ENCODE measurements around the gene GNB5.
A peak's percentile ranks its signal among the peaks of the same experiment; 100 is the strongest.
"Not testable (repeated sequence)": the region's sequence is repeated elsewhere in the genome, so short reads cannot be mapped to it uniquely, and the experiment has no call there.

The GNB5 gene

GRCh38 chr15:52186651-52187486 is 4.3 kb downstream of the GNB5 start:
- H3K27ac Mint-ChIP-seq: no peak overlapping the region
- no peaks in the 10 kb centered on the region for H3K27me3 Mint-ChIP-seq
- no peak for DNase-seq
- ATAC-seq: no peak
- H3K4me1 Mint-ChIP-seq: no peaks in the 10 kb centered on the region
- no peaks in the 10 kb centered on the region for H3K9me3 Mint-ChIP-seq
- no peak overlapping the region for H3K4me3 Mint-ChIP-seq
- H3K36me3 Mint-ChIP-seq (ENCODE audit: low read depth): no peaks in the 10 kb centered on the region

DNA sequence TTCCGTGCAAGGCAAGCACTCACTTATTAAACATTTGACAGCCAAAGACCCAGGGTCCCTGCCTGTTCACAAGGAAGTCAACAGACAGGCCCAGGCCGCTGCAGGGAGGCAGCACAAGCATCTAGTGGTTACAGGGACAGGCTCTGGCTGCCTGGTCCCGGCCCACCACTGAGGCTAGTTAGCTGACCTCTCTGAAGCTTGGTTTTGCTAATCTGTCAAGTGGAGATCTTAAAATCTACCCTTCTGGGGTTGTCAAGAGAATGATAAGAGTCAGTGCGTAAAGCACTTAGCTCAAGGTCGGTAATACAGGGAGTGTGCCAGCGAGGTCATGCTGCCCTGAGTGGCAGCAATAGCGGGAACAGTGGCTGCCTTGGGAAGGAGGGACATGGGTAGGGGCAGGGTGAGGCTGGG is 6.0 kb downstream of the GNB5 start:
- no peak for ATAC-seq
- H3K27ac Mint-ChIP-seq: no peak overlapping the region

GRCh38 chr15:52184721-52185120 is 6.5 kb downstream of the GNB5 start:
- no peaks in the 10 kb centered on the region for H3K27me3 Mint-ChIP-seq
- H3K9me3 Mint-ChIP-seq: no peaks in the 10 kb centered on the region
- peaks cover 11% of the 10 kb centered on the region for H3K4me1 Mint-ChIP-seq
- H3K36me3 Mint-ChIP-seq (ENCODE audit: low read depth): no peaks in the 10 kb centered on the region
- no peak overlapping the region for H3K4me3 Mint-ChIP-seq
- DNase-seq: no peak
- ATAC-seq: no peak
- H3K27ac Mint-ChIP-seq: no peak overlapping the region

More for the DNA sequence above, 6.0 kb downstream of the GNB5 start:
- peaks cover 10% of the 10 kb centered on the region for H3K4me1 Mint-ChIP-seq
- H3K36me3 Mint-ChIP-seq (ENCODE audit: low read depth): no peaks in the 10 kb centered on the region
- H3K9me3 Mint-ChIP-seq: no peaks in the 10 kb centered on the region
- H3K4me3 Mint-ChIP-seq: no peak overlapping the region
- H3K27me3 Mint-ChIP-seq: no peaks in the 10 kb centered on the region
- DNase-seq: no peak

- Mint-ChIP-seq H3K9me3 (no peaks in the 10 kb centered on the region), H3K4me1 (peaks cover 13% of the 10 kb centered on the region), H3K27me3 (no peaks in the 10 kb centered on the region), H3K36me3 (ENCODE audit: low read depth) (no peaks in the 10 kb centered on the region), H3K27ac (no peak overlapping the region), H3K4me3 (no peak overlapping the region)
- ATAC-seq (no peak), DNase-seq (peak; percentile 22)
Observed at GRCh38 chr15:52183562-52184173, 7.5 kb downstream of the GNB5 start.

- ATAC-seq (no peak), DNase-seq (no peak)
- no peaks in the 10 kb centered on the region for H3K9me3 Mint-ChIP-seq
- H3K27me3 Mint-ChIP-seq: no peaks in the 10 kb centered on the region
- no peaks in the 10 kb centered on the region for H3K36me3 Mint-ChIP-seq (ENCODE audit: low read depth)
- H3K4me1 Mint-ChIP-seq: peaks cover 19% of the 10 kb centered on the region
- no peak overlapping the region for H3K4me3 Mint-ChIP-seq
- H3K27ac Mint-ChIP-seq: no peak overlapping the region
Observed at GRCh38 chr15:52181938-52182780, 9.0 kb downstream of the GNB5 start.

- Mint-ChIP-seq H3K27me3 (no peaks in the 10 kb centered on the region), H3K36me3 (ENCODE audit: low read depth) (no peaks in the 10 kb centered on the region), H3K9me3 (no peaks in the 10 kb centered on the region), H3K4me3 (peak overlapping the region; percentile 80), H3K4me1 (peaks cover 19% of the 10 kb centered on the region), H3K27ac (no peak overlapping the region)
- no peak for DNase-seq
- no peak for ATAC-seq
Observed at GRCh38 chr15:52180851-52181450, 10.2 kb downstream of the GNB5 start.

GRCh38 chr15:52180196-52180835 is 10.9 kb downstream of the GNB5 start:
- no peaks in the 10 kb centered on the region for H3K9me3 Mint-ChIP-seq
- peak; percentile 11 for ATAC-seq
- DNase-seq: no peak
- no peaks in the 10 kb centered on the region for H3K36me3 Mint-ChIP-seq (ENCODE audit: low read depth)
- H3K27me3 Mint-ChIP-seq: no peaks in the 10 kb centered on the region
- peaks cover 19% of the 10 kb centered on the region for H3K4me1 Mint-ChIP-seq
- H3K4me3 Mint-ChIP-seq: peak overlapping the region; percentile 80
- peak overlapping the region; percentile 88 for H3K27ac Mint-ChIP-seq

- ATAC-seq: peak; percentile 91
- peak overlapping the region; percentile 82 for H3K4me3 Mint-ChIP-seq
- H3K4me1 Mint-ChIP-seq: peaks cover 19% of the 10 kb centered on the region
- DNase-seq: peak; percentile 86
- no peaks in the 10 kb centered on the region for H3K27me3 Mint-ChIP-seq
- no peaks in the 10 kb centered on the region for H3K9me3 Mint-ChIP-seq
- H3K36me3 Mint-ChIP-seq (ENCODE audit: low read depth): no peaks in the 10 kb centered on the region
- peak overlapping the region; percentile 88 for H3K27ac Mint-ChIP-seq
Observed at GRCh38 chr15:52179278-52180195, 11.7 kb downstream of the GNB5 start.

- peak overlapping the region; percentile 82 for H3K4me3 Mint-ChIP-seq
- no peaks in the 10 kb centered on the region for H3K36me3 Mint-ChIP-seq (ENCODE audit: low read depth)
- no peaks in the 10 kb centered on the region for H3K27me3 Mint-ChIP-seq
- H3K4me1 Mint-ChIP-seq: peaks cover 19% of the 10 kb centered on the region
- no peak for ATAC-seq
- no peaks in the 10 kb centered on the region for H3K9me3 Mint-ChIP-seq
- peak overlapping the region; percentile 75 for H3K27ac Mint-ChIP-seq
- no peak for DNase-seq
Observed at GRCh38 chr15:52178765-52179164, 12.4 kb downstream of the GNB5 start.

GRCh38 chr15:52172869-52173268 is 18.3 kb downstream of the GNB5 start:
- Mint-ChIP-seq H3K4me3 (no peak overlapping the region), H3K36me3 (ENCODE audit: low read depth) (peaks cover 4% of the 10 kb centered on the region), H3K9me3 (no peaks in the 10 kb centered on the region), H3K4me1 (peaks cover 19% of the 10 kb centered on the region), H3K27me3 (no peaks in the 10 kb centered on the region), H3K27ac (no peak overlapping the region)
- DNase-seq (no peak), ATAC-seq (no peak)

GRCh38 chr15:52171807-52172206 is 19.4 kb downstream of the GNB5 start:
- Mint-ChIP-seq H3K27ac (no peak overlapping the region), H3K4me3 (no peak overlapping the region), H3K27me3 (no peaks in the 10 kb centered on the region), H3K9me3 (no peaks in the 10 kb centered on the region), H3K36me3 (ENCODE audit: low read depth) (peaks cover 4% of the 10 kb centered on the region), H3K4me1 (peaks cover 23% of the 10 kb centered on the region)
- DNase-seq (no peak), ATAC-seq (no peak)

- H3K4me3 Mint-ChIP-seq: peak overlapping the region; percentile 37
- H3K36me3 Mint-ChIP-seq (ENCODE audit: low read depth): peaks cover 4% of the 10 kb centered on the region
- no peaks in the 10 kb centered on the region for H3K9me3 Mint-ChIP-seq
- ATAC-seq (peak; percentile 43), DNase-seq (no peak)
- no peak overlapping the region for H3K27ac Mint-ChIP-seq
- H3K27me3 Mint-ChIP-seq: no peaks in the 10 kb centered on the region
- peaks cover 26% of the 10 kb centered on the region for H3K4me1 Mint-ChIP-seq
Observed at GRCh38 chr15:52171386-52171785, 19.8 kb downstream of the GNB5 start.

GRCh38 chr15:52170199-52170598 is 21.0 kb downstream of the GNB5 start:
- ATAC-seq; H3K36me3 Mint-ChIP-seq (ENCODE audit: low read depth); H3K9me3 Mint-ChIP-seq; DNase-seq; H3K27ac Mint-ChIP-seq; H3K4me3 Mint-ChIP-seq; H3K27me3 Mint-ChIP-seq: not testable (repeated sequence)
- H3K4me1 Mint-ChIP-seq: peaks cover 37% of the 10 kb centered on the region
